ENCODE measurements around the gene ACSS2. TPM values are rescaled to one million over a fixed set of nuclear protein-coding genes. Genes with fewer than 3 reads are reported as not detected.

The ACSS2 gene
- polyA plus RNA-seq: 1 to 10 TPM; 1.5 to 4.9 (median 3.5) TPM

DNA sequence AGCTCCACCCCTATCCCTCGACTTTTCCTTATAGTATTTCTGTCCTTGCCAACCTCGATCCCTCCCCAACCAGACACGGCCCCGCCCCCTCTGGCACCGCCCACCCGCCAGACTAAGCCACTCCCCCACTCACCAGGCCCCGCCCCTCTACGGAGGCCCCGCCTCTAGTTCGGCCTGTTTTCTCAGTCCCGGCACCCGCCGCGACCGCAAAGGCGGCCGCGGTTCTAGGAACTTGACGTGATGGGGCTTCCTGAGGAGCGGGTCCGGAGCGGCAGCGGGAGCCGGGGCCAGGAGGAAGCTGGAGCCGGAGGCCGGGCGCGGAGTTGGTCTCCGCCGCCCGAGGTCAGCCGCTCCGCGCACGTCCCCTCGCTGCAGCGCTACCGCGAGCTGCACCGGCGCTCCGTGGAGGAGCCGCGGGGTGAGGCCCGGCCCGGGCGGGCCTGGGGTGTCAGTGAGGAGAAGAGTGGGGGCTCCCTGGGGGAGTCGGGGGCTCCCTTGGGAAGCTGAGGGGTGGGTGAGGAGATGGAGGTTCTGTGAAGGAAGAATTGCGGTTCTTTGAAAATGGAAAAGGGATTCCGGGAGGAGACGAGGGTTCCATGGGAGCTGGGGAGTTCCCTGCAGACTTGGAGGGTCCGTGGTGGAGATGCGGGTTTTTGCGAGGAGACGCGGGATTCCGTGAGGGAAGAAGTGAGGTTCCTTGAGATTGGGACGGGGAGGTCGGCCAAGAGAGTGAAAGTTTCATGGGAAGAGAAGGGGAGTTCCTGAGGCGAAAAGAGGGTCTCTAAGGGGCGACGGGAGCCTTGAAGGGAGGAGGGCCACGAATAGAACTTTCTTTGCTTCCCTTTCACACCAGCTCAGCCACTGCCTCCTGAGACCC lies at the start of gene ACSS2:
Gene ACSS2 (plus strand): TSS at position 207 of the 877 bp plus-strand sequence. CDS start 34 bp downstream, at position 241.
- Mint-ChIP-seq H3K27ac (peak within 1 kb of the TSS in 5 of 6 donors; percentile 57 to 78 (median 73)), H3K4me1 (peaks cover 44 to 54% of the 10 kb centered on the region in 2 donors), H3K27me3 (ENCODE audit: low read depth in 3 of 3) (peaks cover 2 to 16% (median 11%) of the 10 kb centered on the region in 3 donors), H3K36me3 (no peaks in the 10 kb centered on the region), H3K9me3 (peaks cover 0 to 2% (median 0%) of the 10 kb centered on the region in 6 donors), H3K4me3 (peak within 1 kb of the TSS; percentile 81 to 90 (median 87))
- DNase-seq: peak; percentile 81 to 84 (median 82)

DNA sequence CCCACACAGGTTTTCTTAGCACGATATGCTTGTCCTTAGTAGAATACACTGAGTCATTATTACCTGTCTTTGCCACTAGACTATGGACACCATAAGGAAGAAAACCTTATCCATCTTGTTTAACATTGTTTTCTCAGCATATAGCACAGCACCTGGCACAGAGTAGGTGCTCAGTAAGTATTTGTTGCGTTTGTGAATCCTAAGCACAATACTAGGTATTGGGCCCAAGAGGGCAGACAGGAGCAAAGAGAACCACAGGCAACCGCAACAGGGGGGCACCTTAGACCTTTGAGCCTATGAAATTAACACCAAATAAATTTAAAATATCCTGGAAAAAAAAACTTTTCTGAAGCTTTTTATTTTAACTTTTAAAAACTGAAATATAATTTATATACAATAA lies 47.2 kb upstream of the ACSS2 start:
- Mint-ChIP-seq H3K4me3 (no peak overlapping the region), H3K36me3 (no peaks in the 10 kb centered on the region), H3K27me3 (ENCODE audit: low read depth in 3 of 3) (peaks cover 8 to 22% (median 8%) of the 10 kb centered on the region in 3 donors), H3K9me3 (no peaks in the 10 kb centered on the region), H3K4me1 (peaks cover 15% of the 10 kb centered on the region in 2 donors), H3K27ac (no peak overlapping the region)
- DNase-seq: no peak

DNA sequence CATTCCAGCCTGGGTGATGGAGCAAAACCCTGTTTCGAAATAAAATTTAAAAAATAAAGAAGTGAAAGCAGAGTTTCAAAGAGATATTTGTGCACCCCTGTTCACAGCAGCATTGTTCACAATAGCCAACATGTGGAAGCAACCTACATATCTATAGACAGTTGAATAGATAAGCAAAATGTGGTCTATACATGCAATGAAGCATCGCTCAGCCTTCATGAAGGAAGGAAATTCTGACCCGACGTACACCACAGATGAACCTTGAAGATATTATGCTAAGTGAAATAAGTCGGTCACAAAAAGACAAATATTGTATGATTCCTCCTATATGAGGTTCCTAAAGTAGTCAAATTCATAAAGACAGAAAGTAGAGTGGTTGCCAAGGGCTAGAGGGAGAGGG lies 44.5 kb upstream of the ACSS2 start:
- H3K27me3 Mint-ChIP-seq (ENCODE audit: low read depth in 3 of 3): peaks cover 0 to 10% (median 4%) of the 10 kb centered on the region in 3 donors
- peaks cover 0 to 1% of the 10 kb centered on the region in 2 donors for H3K4me1 Mint-ChIP-seq
- H3K36me3 Mint-ChIP-seq: no peaks in the 10 kb centered on the region
- no peaks in the 10 kb centered on the region for H3K9me3 Mint-ChIP-seq
- DNase-seq: no peak
- H3K27ac Mint-ChIP-seq: no peak overlapping the region
- no peak overlapping the region for H3K4me3 Mint-ChIP-seq

- H3K36me3 Mint-ChIP-seq: no peaks in the 10 kb centered on the region
- no peak overlapping the region for H3K4me3 Mint-ChIP-seq
- peak; percentile 38 to 50 (median 41) for DNase-seq
- no peaks in the 10 kb centered on the region for H3K9me3 Mint-ChIP-seq
- H3K27ac Mint-ChIP-seq: no peak overlapping the region
- peaks cover 0 to 10% (median 4%) of the 10 kb centered on the region in 3 donors for H3K27me3 Mint-ChIP-seq (ENCODE audit: low read depth in 3 of 3)
- H3K4me1 Mint-ChIP-seq: no peaks in the 10 kb centered on the region
These were observed 41.9 kb upstream of the ACSS2 start for GRCh38 chr20:34834459-34834893.

DNA sequence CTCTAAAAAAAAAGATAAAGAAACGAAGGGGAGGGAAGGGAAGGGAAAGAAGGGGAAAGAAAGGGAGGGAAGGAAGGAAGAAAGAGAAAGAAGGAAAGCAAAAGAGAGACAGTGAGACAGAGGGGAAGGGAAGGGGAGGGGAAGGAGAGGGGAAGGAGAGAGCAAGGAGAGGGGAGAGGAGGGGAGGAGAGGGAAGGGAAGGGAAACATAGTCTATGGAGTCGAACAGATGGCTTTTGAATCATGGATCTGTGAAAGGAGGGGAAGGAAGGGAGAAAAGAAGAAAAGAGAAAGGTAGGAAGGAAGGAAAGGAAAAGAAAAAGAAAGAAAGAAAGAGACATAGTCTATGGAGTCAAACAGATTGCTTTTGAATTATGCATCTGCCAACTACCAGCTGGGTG lies 34.3 kb upstream of the ACSS2 start:
- DNase-seq: no peak
- no peaks in the 10 kb centered on the region for H3K9me3 Mint-ChIP-seq
- peak overlapping the region in 1 of 6 donors; percentile 50 for H3K27ac Mint-ChIP-seq
- no peaks in the 10 kb centered on the region for H3K36me3 Mint-ChIP-seq
- peaks cover 2 to 4% (median 4%) of the 10 kb centered on the region in 3 donors for H3K27me3 Mint-ChIP-seq (ENCODE audit: low read depth in 3 of 3)
- H3K4me1 Mint-ChIP-seq: no peaks in the 10 kb centered on the region
- H3K4me3 Mint-ChIP-seq: no peak overlapping the region

GRCh38 chr20:34843421-34843820 lies 33.0 kb upstream of the ACSS2 start:
- peak overlapping the region in 1 of 6 donors; percentile 40 for H3K27ac Mint-ChIP-seq

GRCh38 chr20:34848597-34848996 lies 27.8 kb upstream of the ACSS2 start:
- Mint-ChIP-seq H3K4me3 (no peak overlapping the region), H3K4me1 (no peaks in the 10 kb centered on the region), H3K27ac (no peak overlapping the region), H3K36me3 (peaks cover 0 to 4% (median 3%) of the 10 kb centered on the region in 3 donors), H3K27me3 (ENCODE audit: low read depth in 3 of 3) (peaks cover 0 to 2% (median 0%) of the 10 kb centered on the region in 3 donors), H3K9me3 (no peaks in the 10 kb centered on the region)
- DNase-seq: no peak

More at GRCh38 chr20:34843421-34843820, 33.0 kb upstream of the ACSS2 start:
- DNase-seq: no peak
- no peaks in the 10 kb centered on the region for H3K36me3 Mint-ChIP-seq
- H3K27me3 Mint-ChIP-seq (ENCODE audit: low read depth in 3 of 3): peaks cover 2 to 4% (median 4%) of the 10 kb centered on the region in 3 donors
- no peaks in the 10 kb centered on the region for H3K4me1 Mint-ChIP-seq
- no peak overlapping the region for H3K4me3 Mint-ChIP-seq
- no peaks in the 10 kb centered on the region for H3K9me3 Mint-ChIP-seq

DNA sequence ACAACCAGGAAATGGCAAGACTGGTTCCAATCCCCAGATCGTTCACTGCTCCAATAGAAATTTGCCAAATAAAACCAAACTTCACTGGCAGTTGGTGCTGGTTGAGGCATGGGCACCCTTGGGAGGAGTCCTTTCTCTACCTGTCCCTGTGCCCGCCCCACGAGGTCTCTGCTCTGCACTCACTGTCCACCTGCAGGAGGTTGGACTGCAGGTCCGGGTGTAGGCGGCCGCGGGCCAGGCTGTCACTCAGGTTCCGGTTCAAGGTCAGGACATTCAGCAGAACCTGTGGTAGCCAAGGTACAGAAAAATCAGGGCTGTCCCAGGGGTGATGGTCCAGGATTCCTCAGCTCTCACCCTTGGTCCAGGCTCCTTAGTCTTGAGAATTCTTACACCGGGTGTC lies 26.6 kb upstream of the ACSS2 start:
- Mint-ChIP-seq H3K4me1 (no peaks in the 10 kb centered on the region), H3K27ac (no peak overlapping the region), H3K4me3 (no peak overlapping the region), H3K27me3 (ENCODE audit: low read depth in 3 of 3) (peaks cover 0 to 2% (median 0%) of the 10 kb centered on the region in 3 donors), H3K36me3 (peaks cover 0 to 4% (median 3%) of the 10 kb centered on the region in 3 donors), H3K9me3 (no peaks in the 10 kb centered on the region)
- no peak for DNase-seq

- no peak for DNase-seq
- no peak overlapping the region for H3K4me3 Mint-ChIP-seq
- H3K9me3 Mint-ChIP-seq: no peaks in the 10 kb centered on the region
- H3K4me1 Mint-ChIP-seq: no peaks in the 10 kb centered on the region
- no peaks in the 10 kb centered on the region for H3K27me3 Mint-ChIP-seq (ENCODE audit: low read depth in 3 of 3)
- H3K36me3 Mint-ChIP-seq: peaks cover 3 to 7% (median 4%) of the 10 kb centered on the region in 3 donors
- H3K27ac Mint-ChIP-seq: no peak overlapping the region
These were observed 25.4 kb upstream of the ACSS2 start for GRCh38 chr20:34850969-34851368.

DNA sequence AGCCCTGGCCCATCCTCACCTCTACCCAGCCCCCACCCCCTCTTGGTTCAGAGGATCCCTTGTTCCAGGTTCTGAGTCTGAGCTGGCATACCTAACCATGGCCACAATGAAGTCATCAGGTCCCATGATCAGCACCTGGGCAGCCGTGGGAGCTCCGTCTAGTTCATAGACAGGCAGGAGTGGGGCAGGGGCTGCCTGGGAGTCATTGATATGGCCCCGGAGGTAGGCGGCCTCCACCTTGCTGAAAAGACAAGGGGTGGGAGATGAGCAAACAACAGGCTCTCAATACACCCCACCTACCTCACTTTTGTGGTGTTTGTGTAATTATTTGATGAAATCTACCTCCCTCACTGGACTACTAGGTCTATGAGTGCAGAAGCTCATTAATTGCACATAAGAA lies 24.1 kb upstream of the ACSS2 start:
- Mint-ChIP-seq H3K27me3 (ENCODE audit: low read depth in 3 of 3) (no peaks in the 10 kb centered on the region), H3K4me1 (no peaks in the 10 kb centered on the region), H3K9me3 (no peaks in the 10 kb centered on the region), H3K27ac (no peak overlapping the region), H3K36me3 (peaks cover 3 to 7% (median 7%) of the 10 kb centered on the region in 3 donors), H3K4me3 (no peak overlapping the region)
- no peak for DNase-seq

DNA sequence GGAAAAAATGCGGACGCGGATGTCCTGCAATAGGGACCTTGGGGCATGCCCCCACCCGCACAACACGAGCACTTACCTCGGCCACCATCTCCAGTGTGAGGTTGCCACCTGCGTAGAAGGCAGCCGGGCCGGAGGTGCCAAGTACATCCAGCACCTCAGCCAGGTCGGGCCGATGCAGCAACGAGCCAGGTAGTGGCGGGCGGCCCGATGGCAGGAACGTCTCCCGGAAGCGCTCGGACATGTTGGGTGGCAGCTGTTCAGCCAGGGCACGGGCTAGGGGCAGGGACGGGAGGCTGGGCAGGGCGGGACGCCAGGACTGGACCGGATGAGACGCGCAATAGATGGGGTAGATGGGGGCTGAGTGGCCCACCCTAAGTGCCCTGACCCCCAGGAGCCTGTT lies 17.0 kb upstream of the ACSS2 start:
- no peaks in the 10 kb centered on the region for H3K9me3 Mint-ChIP-seq
- no peak overlapping the region for H3K4me3 Mint-ChIP-seq
- DNase-seq: no peak
- H3K27me3 Mint-ChIP-seq (ENCODE audit: low read depth in 3 of 3): no peaks in the 10 kb centered on the region
- H3K36me3 Mint-ChIP-seq: peaks cover 3 to 14% (median 9%) of the 10 kb centered on the region in 3 donors
- no peak overlapping the region for H3K27ac Mint-ChIP-seq
- peaks cover 0 to 1% of the 10 kb centered on the region in 2 donors for H3K4me1 Mint-ChIP-seq

GRCh38 chr20:34859826-34860545 lies 16.4 kb upstream of the ACSS2 start:
- Mint-ChIP-seq H3K4me1 (peaks cover 0 to 5% of the 10 kb centered on the region in 2 donors), H3K36me3 (peaks cover 3 to 14% (median 9%) of the 10 kb centered on the region in 3 donors), H3K4me3 (no peak overlapping the region), H3K27me3 (ENCODE audit: low read depth in 3 of 3) (no peaks in the 10 kb centered on the region), H3K9me3 (no peaks in the 10 kb centered on the region), H3K27ac (no peak overlapping the region)
- DNase-seq: no peak

- no peak overlapping the region for H3K4me3 Mint-ChIP-seq
- no peaks in the 10 kb centered on the region for H3K27me3 Mint-ChIP-seq (ENCODE audit: low read depth in 3 of 3)
These were observed 14.9 kb upstream of the ACSS2 start for GRCh38 chr20:34861386-34862084.

More at GRCh38 chr20:34861386-34862084, 14.9 kb upstream of the ACSS2 start:
- H3K27ac Mint-ChIP-seq: no peak overlapping the region
- DNase-seq: no peak
- peaks cover 3 to 11% (median 11%) of the 10 kb centered on the region in 3 donors for H3K36me3 Mint-ChIP-seq
- no peaks in the 10 kb centered on the region for H3K9me3 Mint-ChIP-seq
- peaks cover 0 to 11% of the 10 kb centered on the region in 2 donors for H3K4me1 Mint-ChIP-seq
